AG09319 (cell line): Measurements from ENCODE around the gene SLC24A3.
"Not testable (repeated sequence)": the region's sequence is repeated elsewhere in the genome, so short reads cannot be mapped to it uniquely, and the experiment has no call there.

Experiments used
- DNase-seq: peaks from one replicate; pipeline ENCODE4 v3.0.0-alpha.2; 2010; ENCODE audit warnings: low read depth; ENCODE audit errors: extremely low read depth
- TF ChIP-seq, protein P1 (sequence below): IDR thresholded peaks from 2 replicates; pipeline ENCODE4 v1.5.1; 2011; ENCODE audit warnings: low read depth, mild to moderate bottlenecking, inconsistent platforms, low read length, moderate library complexity

The SLC24A3 gene

DNA sequence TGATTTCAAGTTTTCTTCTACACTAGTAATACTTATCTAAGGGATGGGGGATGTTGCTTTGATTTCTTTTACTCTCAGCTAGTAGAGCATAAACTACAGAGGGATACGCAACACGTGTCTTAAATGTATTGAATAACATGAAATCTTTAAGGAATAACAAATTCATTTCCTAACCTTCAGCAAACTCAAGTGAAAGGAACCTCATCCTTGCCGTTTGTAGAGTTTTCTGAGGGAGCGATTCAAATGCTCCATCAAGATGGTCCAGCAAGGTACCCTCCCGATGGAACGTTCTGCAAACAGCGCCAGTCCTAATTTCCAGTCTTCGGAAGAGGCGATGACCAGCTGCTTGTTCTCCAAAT is 450.2 kb downstream of the SLC24A3 start:
- DNase-seq: no peak
- TF ChIP-seq, protein P1, sequence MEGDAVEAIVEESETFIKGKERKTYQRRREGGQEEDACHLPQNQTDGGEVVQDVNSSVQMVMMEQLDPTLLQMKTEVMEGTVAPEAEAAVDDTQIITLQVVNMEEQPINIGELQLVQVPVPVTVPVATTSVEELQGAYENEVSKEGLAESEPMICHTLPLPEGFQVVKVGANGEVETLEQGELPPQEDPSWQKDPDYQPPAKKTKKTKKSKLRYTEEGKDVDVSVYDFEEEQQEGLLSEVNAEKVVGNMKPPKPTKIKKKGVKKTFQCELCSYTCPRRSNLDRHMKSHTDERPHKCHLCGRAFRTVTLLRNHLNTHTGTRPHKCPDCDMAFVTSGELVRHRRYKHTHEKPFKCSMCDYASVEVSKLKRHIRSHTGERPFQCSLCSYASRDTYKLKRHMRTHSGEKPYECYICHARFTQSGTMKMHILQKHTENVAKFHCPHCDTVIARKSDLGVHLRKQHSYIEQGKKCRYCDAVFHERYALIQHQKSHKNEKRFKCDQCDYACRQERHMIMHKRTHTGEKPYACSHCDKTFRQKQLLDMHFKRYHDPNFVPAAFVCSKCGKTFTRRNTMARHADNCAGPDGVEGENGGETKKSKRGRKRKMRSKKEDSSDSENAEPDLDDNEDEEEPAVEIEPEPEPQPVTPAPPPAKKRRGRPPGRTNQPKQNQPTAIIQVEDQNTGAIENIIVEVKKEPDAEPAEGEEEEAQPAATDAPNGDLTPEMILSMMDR: no peak

DNA sequence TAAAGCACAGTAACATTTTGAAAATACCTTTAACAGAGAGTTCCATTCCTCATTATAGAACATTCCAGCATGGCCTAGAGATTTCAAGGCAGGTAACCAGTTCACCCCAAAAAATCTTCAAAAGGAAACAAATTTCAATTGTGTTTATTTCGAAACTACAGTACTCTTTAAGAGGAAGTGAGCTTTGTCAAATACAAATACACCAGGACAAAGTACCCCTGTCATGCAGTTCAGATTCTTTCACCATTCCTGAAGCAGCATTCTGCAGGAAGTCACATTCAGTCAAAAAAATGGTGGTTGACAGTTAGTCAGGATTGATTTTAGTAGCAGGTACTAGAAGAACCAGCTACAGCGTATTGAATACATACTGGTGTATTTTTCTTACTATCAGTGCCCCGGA is 456.0 kb downstream of the SLC24A3 start:
- DNase-seq: no peak
- TF ChIP-seq, protein P1: no peak

DNA sequence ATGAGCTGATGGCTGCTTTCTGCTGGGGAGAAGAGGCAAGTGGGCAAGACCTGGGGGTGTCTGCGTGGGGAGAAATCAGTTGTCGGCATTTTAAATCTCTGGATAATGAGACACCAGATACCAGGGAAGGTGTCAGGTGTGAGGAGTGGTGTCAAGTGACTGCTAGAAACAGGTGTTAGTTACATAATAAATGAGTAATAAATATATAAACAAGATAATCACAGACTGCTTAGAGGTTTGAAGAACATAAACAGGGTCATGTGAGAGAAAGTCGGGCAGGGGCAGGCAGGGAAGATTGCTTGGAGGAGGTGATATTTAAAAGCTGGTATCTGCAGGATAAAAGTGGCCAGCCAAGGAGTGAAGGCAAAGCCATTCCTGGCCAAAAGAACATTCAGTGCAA is 458.4 kb downstream of the SLC24A3 start:
- TF ChIP-seq, protein P1: no peak
- DNase-seq: no peak

DNA sequence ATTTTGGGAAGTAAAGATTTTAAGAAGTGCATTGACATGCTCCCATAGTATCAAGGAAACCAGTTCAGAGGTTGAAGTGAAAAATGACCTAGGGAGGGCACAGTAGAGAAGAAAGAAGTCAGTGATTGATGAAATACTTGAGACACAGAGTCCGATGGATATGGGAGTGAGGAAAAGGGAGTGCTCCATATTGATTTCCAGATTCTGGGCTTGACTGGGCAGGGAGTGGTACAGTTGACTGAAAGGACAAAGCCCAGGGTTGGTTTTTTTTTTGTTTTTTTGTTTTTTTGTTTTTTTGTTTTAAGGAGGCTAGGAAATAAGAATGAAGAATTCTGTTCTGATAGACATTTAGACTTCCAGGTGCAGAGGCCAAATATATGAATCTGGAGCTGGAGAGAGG is 458.9 kb downstream of the SLC24A3 start:
- TF ChIP-seq, protein P1: no peak
- DNase-seq: no peak

DNA sequence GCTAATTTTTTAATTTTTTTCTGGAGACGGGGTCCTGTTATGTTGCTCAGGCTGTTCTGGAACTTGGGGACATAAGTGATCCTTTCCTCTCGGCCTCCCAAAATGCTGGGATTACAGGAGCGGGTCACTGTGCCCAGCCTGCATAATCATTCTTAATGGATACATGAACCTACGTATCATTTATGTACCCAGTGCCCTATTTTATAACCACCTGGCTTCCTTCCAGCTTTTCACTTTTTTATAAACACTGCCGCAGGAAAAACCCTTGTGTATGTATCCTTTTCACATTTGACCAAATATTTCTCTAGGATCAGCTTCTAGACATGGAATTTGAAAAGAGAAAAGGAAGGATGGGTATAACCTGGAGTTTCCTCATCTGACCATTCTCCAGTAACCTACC is 460.1 kb downstream of the SLC24A3 start:
- no peak for DNase-seq
- TF ChIP-seq, protein P1: no peak

DNA sequence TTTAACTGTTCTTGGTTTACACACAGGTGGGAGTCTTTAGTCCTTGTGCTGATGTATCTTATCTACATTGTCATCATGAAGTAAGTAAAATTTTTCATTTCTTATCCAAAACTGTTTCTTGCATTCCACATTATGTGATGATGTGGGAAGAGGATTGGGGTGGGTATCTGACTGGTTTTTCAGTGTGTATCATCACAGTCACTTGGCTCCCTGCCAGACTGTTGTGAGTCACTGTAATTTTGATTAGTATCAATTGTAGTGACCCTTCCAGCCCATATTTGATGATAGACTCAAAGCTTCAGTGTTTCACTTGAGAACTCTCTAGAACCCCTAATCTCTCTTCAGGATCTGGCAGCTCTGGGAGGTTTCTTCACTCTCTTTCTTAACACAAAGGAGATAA is 461.1 kb downstream of the SLC24A3 start:
- TF ChIP-seq, protein P1: no peak
- DNase-seq: no peak

DNA sequence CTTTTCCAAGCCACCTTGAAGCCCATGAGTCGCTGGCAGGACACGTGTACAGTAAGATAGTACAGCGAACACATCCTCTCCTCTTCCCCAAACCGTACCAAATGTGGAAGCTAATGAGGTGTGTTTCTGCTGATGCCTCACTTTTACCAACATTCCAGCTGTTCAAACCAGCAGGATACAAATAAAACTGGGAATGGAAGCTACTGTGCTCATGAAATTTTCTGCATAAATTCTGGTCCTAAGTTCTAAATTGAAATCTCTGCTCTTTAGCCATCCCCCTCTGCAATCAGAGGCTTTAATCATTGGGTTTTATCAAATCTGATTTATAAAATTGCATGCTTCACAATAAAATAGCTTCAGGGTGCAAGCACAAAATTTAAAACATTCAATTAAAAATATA is 463.8 kb downstream of the SLC24A3 start:
- TF ChIP-seq, protein P1: no peak

DNA sequence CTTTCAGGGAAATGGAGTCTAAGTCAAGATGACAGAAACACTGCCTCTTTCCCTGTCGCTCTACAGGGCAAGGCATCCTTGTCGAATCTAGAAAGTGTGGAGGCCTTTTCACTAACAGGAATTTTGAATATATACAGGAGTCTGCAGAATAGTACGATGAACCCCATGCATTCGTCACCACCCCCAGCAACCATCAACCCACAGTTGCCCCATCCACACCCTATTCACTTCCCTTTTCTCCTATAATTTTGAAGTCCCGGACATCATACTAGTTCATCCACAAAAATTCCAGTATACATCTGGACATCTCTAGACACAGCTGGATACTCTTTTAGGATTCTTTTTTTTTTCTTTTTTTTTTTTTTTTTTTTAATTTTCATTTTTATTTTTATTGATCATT is 464.9 kb downstream of the SLC24A3 start:
- no peak for DNase-seq
- TF ChIP-seq, protein P1: no peak

More for the DNA sequence above, 463.8 kb downstream of the SLC24A3 start:
- DNase-seq: no peak

DNA sequence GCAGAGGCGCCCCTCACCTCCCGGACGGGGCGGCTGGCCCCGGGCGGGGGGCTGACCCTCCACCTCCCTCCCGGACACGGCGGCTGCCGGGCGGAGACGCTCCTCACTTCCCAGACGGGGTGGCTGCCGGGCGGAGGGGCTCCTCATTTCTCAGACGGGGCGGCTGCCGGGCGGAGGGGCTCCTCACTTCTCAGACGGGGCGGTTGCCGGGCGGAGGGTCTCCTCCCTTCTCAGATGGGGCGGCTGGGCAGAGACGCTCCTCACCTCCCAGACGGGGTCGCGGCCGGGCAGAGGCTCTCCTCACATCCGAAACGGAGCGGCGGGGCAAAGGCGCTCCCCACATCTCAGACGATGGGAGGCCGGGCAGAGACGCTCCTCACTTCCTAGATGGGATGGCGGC is 466.1 kb downstream of the SLC24A3 start:
- not testable (repeated sequence) for DNase-seq
